ENCODE results near the gene SLC4A7. TPM values are rescaled to one million over a fixed set of nuclear protein-coding genes. Genes with fewer than 3 reads are reported as not detected.
"Not testable (repeated sequence)": the region's sequence is repeated elsewhere in the genome, so short reads cannot be mapped to it uniquely, and the experiment has no call there.

SLC4A7 gene
- total and polyA plus RNA-seq, 2 donors (not counting 1 experiment from before 2014, with no cell fraction given), result 23.8 to 214 TPM

DNA sequence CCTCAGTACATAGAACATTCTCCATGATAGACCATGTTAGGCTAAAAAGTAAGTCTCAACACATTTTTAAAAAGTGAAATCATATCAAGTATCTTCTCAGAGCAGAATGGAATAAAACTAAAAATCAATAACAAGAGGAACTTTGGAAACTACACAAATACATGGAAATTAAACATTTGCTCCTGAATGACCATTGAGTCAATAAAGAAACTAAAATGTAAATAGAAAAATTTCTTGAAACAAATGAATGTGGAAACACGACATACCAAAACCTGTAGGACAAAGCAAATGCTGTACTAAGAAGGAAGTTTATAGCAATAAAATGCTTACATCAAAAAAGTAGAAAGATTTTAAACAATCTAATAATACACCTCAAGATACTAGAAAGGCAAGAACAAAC lies 148.6 kb downstream of the SLC4A7 start:
- Histone ChIP-seq H3K27me3 (ENCODE audit: control insufficient read depth, insufficient read depth, low read length) (no peaks in the 10 kb centered on the region), H3K4me1 (ENCODE audit: control insufficient read depth, extremely low read depth, insufficient read depth, low read length) (no peaks in the 10 kb centered on the region), H3K4me3 (replicated peaks in 1 of 4; ENCODE audit: control extremely low read depth in 1 of 4, insufficient read depth in 1 of 4, low read depth in 3 of 4, low read length in 4 of 4) (no peak overlapping the region), H3K36me3 (ENCODE audit: control insufficient read depth, insufficient read depth, low read length) (no peaks in the 10 kb centered on the region), H3K9ac (ENCODE audit: insufficient read depth, low read length) (no peak overlapping the region), H4K20me1 (ENCODE audit: control insufficient read depth, extremely low read depth, insufficient read depth, low read length) (no peaks in the 10 kb centered on the region), H3K9me3 (ENCODE audit: control insufficient read depth, insufficient read depth, low read depth, low read length) (no peaks in the 10 kb centered on the region), H2AFZ (ENCODE audit: low read length) (no peak overlapping the region), H3K79me2 (ENCODE audit: control insufficient read depth, insufficient read depth, low read length) (no peaks in the 10 kb centered on the region), H3K4me2 (ENCODE audit: extremely low read depth, insufficient read depth, low read length) (no peak overlapping the region), H3K27ac (ENCODE audit: insufficient read depth, low read length) (no peak overlapping the region)
- no peak for DNase-seq (ENCODE audit: low read depth in 2 of 2)
- no peak for TF ChIP-seq EZH2 (IDR thresholded peaks at IDR 0.05; ENCODE audit: low read length, missing control alignments)
- TF ChIP-seq, protein P1, sequence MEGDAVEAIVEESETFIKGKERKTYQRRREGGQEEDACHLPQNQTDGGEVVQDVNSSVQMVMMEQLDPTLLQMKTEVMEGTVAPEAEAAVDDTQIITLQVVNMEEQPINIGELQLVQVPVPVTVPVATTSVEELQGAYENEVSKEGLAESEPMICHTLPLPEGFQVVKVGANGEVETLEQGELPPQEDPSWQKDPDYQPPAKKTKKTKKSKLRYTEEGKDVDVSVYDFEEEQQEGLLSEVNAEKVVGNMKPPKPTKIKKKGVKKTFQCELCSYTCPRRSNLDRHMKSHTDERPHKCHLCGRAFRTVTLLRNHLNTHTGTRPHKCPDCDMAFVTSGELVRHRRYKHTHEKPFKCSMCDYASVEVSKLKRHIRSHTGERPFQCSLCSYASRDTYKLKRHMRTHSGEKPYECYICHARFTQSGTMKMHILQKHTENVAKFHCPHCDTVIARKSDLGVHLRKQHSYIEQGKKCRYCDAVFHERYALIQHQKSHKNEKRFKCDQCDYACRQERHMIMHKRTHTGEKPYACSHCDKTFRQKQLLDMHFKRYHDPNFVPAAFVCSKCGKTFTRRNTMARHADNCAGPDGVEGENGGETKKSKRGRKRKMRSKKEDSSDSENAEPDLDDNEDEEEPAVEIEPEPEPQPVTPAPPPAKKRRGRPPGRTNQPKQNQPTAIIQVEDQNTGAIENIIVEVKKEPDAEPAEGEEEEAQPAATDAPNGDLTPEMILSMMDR (conservative IDR thresholded peaks at IDR 0.05 in 1 of 2, IDR thresholded peaks at IDR 0.05 in 1 of 2; ENCODE audit: low read depth in 1 of 2, low read length in 2 of 2), result no peak

DNA sequence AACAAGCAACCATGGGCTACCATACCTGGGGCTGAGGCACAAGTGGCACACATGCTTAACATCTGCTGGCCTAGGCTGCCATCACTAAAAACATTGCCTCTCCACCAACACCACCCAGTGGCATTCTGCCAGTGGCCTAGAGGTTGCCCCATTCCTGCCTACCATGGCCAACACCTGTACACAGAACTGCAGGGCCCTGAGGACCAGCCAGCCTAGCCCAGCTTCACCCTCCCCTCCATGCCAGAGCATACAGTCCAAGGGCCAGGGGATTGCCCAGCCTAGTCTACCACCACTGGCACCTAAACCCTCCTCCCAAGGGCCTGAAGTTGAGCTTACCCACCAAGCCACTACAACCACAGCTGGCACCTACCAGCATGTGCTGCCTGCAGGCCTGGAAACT lies 150.3 kb downstream of the SLC4A7 start:
- Histone ChIP-seq H3K27me3 (ENCODE audit: control insufficient read depth, insufficient read depth, low read length) (no peaks in the 10 kb centered on the region), H3K4me2 (ENCODE audit: extremely low read depth, insufficient read depth, low read length) (no peak overlapping the region), H3K9ac (ENCODE audit: insufficient read depth, low read length) (no peak overlapping the region), H3K79me2 (ENCODE audit: control insufficient read depth, insufficient read depth, low read length) (no peaks in the 10 kb centered on the region), H3K9me3 (ENCODE audit: control insufficient read depth, insufficient read depth, low read depth, low read length) (no peaks in the 10 kb centered on the region), H4K20me1 (ENCODE audit: control insufficient read depth, extremely low read depth, insufficient read depth, low read length) (no peaks in the 10 kb centered on the region), H3K4me3 (replicated peaks in 1 of 4; ENCODE audit: control extremely low read depth in 1 of 4, insufficient read depth in 1 of 4, low read depth in 3 of 4, low read length in 4 of 4) (no peak overlapping the region), H2AFZ (ENCODE audit: low read length) (no peak overlapping the region), H3K4me1 (ENCODE audit: control insufficient read depth, extremely low read depth, insufficient read depth, low read length) (no peaks in the 10 kb centered on the region), H3K36me3 (ENCODE audit: control insufficient read depth, insufficient read depth, low read length) (no peaks in the 10 kb centered on the region), H3K27ac (ENCODE audit: insufficient read depth, low read length) (no peak overlapping the region)
- no peak for DNase-seq (ENCODE audit: low read depth in 2 of 2)
- TF ChIP-seq, protein P1 (conservative IDR thresholded peaks at IDR 0.05 in 1 of 2, IDR thresholded peaks at IDR 0.05 in 1 of 2; ENCODE audit: low read depth in 1 of 2, low read length in 2 of 2), result no peak
- TF ChIP-seq EZH2 (IDR thresholded peaks at IDR 0.05; ENCODE audit: low read length, missing control alignments), result no peak

DNA sequence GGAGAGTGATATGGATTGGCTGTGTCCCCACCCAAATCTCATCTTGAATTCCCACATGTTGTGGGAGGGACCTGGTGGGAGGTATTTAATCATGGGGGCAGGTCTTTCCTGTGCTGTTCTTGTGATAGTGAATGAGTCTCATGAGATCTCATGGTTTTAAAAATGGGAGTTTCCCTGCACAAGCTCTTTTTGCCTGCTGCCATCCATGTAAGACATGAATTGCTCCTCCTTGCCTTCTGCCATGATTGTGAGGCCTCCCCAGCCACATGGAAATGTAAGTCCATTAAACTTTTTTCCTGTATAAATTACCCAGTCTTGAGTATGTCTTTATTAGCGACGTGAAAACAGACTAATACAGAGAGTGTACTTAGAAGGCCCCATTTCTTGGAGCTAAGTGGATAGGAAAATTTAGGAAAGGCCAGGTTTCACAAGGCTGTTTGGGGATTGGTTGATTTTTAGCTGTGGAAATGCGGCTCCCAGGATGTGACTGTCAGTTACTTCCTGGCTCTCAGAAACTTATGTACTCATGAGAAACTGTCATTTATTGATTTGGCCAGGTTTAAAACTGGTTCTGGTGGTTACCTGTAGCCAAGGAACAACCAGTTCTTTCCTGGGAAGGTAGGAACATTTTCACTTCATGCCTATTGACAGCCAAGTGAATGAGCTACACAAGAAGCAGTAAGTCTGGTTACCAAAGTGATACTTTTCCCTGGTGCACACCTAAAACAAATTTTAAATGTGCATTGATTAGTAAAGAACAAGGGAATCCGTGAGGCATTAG lies 155.0 kb downstream of the SLC4A7 start:
- not testable (repeated sequence) for H3K4me3 ChIP-seq (replicated peaks in 1 of 4; ENCODE audit: control extremely low read depth in 1 of 4, insufficient read depth in 1 of 4, low read depth in 3 of 4, low read length in 4 of 4); H3K9ac ChIP-seq (ENCODE audit: insufficient read depth, low read length); H3K27ac ChIP-seq (ENCODE audit: insufficient read depth, low read length); H2AFZ ChIP-seq (ENCODE audit: low read length); H3K36me3 ChIP-seq (ENCODE audit: control insufficient read depth, insufficient read depth, low read length); H3K4me2 ChIP-seq (ENCODE audit: extremely low read depth, insufficient read depth, low read length); H4K20me1 ChIP-seq (ENCODE audit: control insufficient read depth, extremely low read depth, insufficient read depth, low read length); H3K27me3 ChIP-seq (ENCODE audit: control insufficient read depth, insufficient read depth, low read length); H3K79me2 ChIP-seq (ENCODE audit: control insufficient read depth, insufficient read depth, low read length); H3K9me3 ChIP-seq (ENCODE audit: control insufficient read depth, insufficient read depth, low read depth, low read length); DNase-seq (ENCODE audit: low read depth in 2 of 2)
- peaks cover 21% of the 10 kb centered on the region for H3K4me1 ChIP-seq (ENCODE audit: control insufficient read depth, extremely low read depth, insufficient read depth, low read length)
